GM18909 (cell line): ENCODE data around the gene CPNE5.

ENCODE experiments used
- ATAC-seq: cut with Tn5 transposase; IDR thresholded peaks from one replicate; pipeline ENCODE4 v1.9.1; 2021; ENCODE audit warnings: mild to moderate bottlenecking; ENCODE audit not compliant: unreplicated experiment, poor library complexity

CPNE5 gene

GRCh38 chr6:36858407-36858981, 19.2 kb upstream of the CPNE5 start:
- ATAC-seq: no peak

DNA sequence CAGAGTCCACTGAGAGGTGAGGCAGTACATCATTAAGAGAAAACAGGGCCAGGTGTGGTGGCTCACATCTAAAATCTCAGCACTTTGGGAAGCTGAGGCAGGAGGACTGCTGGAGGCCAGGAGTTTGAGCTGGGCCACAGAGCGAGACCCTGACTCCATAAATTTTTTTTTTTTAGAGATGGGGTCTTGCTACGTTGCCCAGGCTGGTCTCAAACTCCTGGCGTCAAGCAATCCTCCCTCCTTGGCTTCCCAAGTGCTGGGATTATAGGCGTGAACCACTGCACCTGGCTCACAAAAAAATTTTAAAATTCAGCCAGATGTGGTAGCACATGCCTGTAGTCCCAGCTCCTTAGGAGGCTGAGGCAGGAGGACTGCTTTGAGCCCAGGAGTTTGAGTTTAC, 18.1 kb upstream of the CPNE5 start:
- ATAC-seq: no peak

DNA sequence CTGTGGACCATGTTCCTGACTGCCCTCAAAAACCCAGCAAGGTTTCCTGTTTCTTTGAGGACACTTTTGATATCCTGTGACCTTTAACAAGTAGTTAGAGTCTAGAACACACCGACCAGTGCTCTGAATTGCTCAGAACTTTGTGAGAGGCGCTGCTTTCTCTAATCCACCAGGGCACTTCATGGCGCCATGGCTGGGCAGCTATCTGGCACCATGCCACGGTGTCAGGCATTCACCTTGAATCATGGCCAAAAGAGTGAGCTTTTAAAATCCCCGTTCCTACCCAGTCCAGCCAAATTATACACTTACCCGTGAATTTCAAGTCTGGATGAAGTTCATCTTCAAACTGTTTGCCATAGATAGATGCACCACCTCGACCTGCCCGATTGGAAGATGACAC, 17.0 kb upstream of the CPNE5 start:
- no peak for ATAC-seq

- no peak for ATAC-seq
These were observed 16.5 kb upstream of the CPNE5 start for GRCh38 chr6:36855750-36856149.

GRCh38 chr6:36853325-36853724, 14.1 kb upstream of the CPNE5 start:
- ATAC-seq: no peak

DNA sequence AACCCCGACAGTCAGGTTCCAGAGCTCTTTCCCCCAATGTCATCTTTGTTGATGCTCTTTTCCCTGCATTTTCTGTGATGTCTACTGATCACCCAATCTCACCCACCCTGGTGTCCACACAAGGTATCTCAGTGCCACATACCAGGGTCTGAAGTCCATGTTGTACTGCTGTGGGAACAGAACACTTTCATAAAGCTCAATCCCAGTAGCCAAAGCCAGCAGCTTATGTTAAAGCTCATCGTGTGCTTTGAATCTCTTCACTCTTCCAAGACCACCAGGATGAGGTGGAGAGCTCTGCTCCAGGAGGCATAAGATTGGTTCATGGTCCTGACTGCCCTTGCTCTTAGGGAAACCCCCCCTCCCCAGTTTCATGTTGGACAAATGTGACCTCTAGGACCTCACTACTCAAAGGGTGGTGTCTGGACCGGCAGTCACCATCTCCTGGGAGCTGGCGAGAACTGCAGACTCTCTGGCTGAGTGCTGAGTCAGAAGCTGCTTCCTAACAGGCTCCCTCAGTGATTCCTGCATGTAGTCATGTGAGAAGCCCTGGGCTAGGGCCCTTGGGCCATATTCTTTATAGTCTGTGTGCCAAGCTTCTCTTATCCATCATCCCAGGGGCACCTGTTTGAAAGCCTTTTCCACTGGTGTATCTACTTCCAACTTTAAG, 13.4 kb upstream of the CPNE5 start:
- ATAC-seq: no peak

DNA sequence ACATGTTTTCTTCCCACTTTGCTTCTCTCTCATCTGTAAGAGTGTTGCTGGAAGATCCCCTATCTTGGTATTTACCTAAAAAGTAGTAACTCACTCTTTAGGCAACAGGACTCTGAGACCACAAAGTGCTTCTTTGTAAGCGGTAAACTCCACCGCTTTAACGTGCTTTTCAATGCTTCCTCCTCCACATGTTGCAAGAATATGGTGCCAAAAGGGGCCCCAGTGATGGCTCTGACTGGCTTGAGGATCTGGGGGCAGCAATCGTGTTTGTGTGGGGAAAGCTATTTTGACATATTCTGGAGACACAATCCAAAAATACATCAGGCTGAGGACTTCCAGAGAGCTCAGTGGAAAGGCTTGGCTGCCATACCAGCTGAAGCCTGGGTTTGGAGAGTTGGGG, 12.4 kb upstream of the CPNE5 start:
- ATAC-seq: no peak

DNA sequence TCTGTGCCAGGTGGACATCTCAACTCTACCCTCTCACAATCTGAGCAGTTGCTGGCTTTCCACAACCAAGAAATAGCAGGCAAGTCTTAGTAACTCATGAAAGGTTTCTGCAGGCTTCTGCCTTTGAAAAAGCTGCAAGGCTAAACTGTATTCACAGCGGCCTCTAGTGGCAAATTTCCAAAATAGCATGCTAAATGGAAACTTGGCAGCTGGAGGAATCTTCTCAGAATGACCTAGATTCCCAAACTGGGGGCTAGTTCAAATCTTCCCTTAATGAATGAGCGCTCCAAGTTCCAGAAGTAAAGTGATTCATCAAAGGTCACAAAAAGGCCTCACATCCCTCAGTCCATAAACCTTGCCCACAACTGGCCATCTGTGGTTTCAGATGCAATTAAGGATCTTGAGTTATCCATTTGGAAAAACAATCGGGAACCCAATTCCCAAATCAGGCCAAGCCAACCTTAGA, 11.9 kb upstream of the CPNE5 start:
- no peak for ATAC-seq

DNA sequence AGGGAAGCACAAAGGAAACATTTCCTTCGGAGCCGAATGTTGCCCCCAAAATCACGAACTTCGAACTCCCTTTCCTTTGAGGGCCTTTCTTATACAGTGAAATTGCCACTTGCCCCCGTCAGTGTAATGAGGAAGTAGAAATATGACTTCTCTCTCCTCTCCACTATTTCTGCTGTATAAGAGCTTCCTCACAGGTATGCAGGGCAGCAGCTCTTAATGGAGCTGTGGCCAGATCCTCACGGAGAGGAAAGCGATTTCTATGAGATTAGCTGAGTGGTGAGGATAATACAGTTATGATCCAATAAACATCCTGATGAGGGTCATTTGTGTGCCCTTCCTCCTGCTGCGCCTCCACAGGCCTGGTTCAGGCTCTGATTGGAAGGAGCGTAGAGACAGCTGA, 10.8 kb upstream of the CPNE5 start:
- ATAC-seq: no peak

- ATAC-seq: no peak
These were observed 9.6 kb upstream of the CPNE5 start for GRCh38 chr6:36848658-36849441.

DNA sequence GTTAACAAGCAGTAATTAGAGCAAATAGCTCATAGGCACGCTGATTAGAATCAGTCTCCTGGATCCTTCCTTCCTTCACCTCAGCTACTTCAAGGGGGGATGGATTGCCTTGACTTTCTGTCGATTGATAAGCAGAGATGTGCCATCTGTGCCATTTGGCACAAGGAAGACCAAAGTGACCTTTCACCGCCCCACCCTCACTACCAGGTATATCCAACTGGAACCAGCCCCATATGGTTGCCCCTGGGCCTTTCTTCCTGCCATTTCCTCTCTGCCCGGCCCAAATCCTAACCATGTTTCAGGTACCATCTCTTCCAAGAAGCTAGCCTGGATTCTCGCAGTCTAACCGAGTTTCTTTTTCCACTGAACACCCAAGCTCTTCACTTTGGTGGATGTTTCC, 8.7 kb upstream of the CPNE5 start:
- no peak for ATAC-seq

DNA sequence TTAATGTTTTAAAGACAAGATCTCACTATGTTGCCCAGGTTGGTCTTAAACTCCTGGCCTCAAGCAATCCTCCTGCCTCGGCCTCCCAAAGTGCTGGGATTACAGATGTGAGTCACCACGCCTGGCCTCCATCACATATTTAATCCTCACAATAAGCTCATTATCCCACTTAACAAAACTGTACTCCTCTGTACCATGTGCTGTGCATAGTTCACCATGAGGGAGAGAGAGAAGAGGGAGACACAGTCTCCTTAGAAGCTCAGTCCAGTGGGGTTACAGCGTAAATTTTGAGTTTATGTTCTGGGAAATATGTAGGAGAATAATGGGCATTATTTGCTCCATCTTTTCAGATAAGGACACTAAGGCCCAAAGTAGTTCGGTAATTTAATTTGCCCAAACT, 7.9 kb upstream of the CPNE5 start:
- ATAC-seq: no peak

GRCh38 chr6:36845233-36845632, 6.0 kb upstream of the CPNE5 start:
- no peak for ATAC-seq

DNA sequence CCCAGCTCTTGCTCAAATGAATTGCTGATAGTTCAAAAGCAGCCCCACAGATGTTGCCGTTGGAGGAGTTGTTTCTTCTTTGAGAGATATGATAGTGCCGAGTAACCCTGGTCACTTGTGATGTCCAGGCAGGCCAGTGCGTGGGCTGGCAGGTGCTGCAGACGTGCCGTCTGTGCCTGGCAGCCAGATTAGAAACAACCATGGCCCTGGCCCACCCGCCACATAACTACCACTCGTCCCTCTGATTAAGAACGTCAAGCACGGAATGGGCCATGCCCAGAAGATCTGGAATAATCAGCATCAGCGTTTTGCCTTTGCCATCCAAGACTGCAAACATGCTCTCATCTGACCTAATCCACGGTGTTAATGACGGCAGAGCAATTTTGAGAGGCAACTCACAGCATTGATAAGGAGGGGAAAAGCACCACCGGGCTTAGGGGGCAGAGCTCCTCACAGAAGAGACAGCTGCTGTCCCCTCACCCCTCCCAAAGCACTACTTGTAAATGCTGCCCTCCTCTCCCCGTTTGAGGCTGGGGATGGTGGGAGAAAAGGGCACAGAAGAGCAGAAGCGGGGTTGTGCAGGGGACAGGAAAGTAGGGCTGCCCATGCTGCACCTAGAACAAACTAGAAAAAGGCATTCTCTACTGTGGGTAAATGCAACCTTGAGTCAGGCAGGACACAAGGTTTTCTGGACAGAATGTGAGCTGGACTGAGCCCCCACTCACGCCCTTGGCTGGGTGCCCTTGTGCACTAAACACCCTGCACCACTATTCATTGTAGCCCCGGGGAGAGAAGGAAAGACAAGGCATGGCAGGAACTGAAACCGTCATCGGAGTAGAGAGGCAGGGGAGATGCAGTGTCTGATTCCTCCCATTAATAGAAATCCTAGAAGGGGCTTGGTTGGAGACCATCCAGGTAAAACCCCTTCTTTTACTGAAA, 5.3 kb upstream of the CPNE5 start:
- ATAC-seq: no peak

DNA sequence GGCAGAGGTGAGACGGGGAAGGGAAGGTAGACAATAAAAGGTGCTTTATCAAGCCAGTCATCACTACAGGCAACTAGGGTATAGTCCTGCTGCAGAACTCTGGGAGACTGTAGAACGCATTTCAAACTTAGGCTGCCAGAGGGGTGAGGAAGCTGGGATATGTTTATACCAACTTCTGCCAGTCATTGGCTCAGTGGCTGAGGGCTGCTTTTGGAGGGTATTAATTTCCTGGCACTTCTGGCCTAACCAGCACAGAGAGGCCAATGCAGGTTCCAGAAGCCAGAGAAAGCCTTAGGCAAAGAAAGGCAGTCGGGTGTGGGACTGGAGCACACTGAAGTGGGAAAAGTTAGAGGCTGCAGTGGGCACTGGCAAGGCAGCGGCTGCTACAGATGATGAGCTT, 3.9 kb upstream of the CPNE5 start:
- no peak for ATAC-seq

DNA sequence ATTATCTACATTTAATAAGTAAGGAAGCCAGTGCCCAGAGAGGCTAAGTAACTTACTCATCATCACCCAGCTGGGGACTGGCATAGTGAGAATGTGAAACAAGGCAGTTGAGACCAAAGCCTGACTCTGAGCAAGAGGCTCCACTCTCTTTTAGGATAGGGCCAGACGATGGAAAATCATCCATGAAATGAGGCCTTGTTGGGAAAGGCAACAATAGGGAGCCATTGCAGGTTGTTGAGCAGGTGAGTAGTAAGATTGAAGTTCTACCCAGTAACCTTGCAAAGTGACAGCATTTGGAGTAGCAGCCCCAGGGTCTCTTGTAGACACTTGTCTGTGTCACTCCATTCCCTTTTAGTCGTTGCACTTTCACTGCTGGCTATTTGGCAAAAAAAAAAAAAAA, 2.5 kb upstream of the CPNE5 start:
- ATAC-seq: no peak

GRCh38 chr6:36840432-36841403, 1.5 kb upstream of the CPNE5 start:
- ATAC-seq: no peak

GRCh38 chr6:36839749-36840431, 646 bp upstream of the CPNE5 start:
- no peak for ATAC-seq

DNA sequence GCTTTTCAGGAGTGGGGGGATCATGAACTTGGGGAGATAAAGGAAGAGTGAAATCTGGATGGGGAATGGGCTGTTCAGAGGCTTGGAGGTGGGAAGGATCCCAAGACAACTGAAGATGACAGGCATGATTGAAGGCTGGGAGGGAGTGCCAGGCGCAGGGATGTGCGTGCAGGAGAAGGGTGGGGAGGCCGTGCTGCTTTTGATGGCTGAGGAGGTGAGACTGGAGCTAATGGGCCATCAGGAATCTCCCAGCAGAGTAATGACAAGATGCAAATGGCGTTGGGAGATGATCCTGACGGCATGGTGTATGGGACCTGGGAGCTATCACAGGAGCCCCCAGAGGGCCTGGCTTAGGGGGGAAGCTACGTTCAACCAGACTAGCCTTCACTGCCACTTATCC, 1.6 kb downstream of the CPNE5 start:
- no peak for ATAC-seq
